ENCODE measurements around the gene SPIN2B.
"Not testable (repeated sequence)": the region's sequence is repeated elsewhere in the genome, so short reads cannot be mapped to it uniquely, and the experiment has no call there.

- TF ChIP-seq CTCF (IDR thresholded peaks at IDR 0.05); POLR2AphosphoS5 (IDR thresholded peaks at IDR 0.05; ENCODE audit: low read depth, low read length); ZBTB33 (IDR thresholded peaks at IDR 0.05; ENCODE audit: borderline replicate concordance, low read depth); RCOR1 (IDR thresholded peaks at IDR 0.05; ENCODE audit: low read length); YY1 (IDR thresholded peaks at IDR 0.05; ENCODE audit: low read depth); NRF1 (IDR thresholded peaks at IDR 0.05; ENCODE audit: low read depth, low read length); TAF1 (IDR thresholded peaks at IDR 0.05; ENCODE audit: borderline replicate concordance, low read depth, low read length); EZH2phosphoT487 (IDR thresholded peaks at IDR 0.05; ENCODE audit: borderline replicate concordance, low read depth); NFIC (IDR thresholded peaks at IDR 0.05; ENCODE audit: borderline replicate concordance); RXRA (IDR thresholded peaks at IDR 0.05; ENCODE audit: borderline replicate concordance, low read depth); MXI1 (IDR thresholded peaks at IDR 0.05; ENCODE audit: low read depth, low read length); CHD2 (IDR thresholded peaks at IDR 0.05; ENCODE audit: low read length, partially characterized antibody); IRF3 (IDR thresholded peaks at IDR 0.05; ENCODE audit: low read depth, low read length): not testable (repeated sequence)
Observed at GRCh38 chrX:57102918-57103317, 18.4 kb downstream of the SPIN2B start.
